GM18507 (cell line): ENCODE results near the gene SLC22A31.
"Not testable (repeated sequence)": the region's sequence is repeated elsewhere in the genome, so short reads cannot be mapped to it uniquely, and the experiment has no call there.

Experiments used
- DNase-seq: peaks from one replicate; pipeline ENCODE4 v3.0.0; 2011; ENCODE audit warnings: low read depth; ENCODE audit not compliant: insufficient read length; ENCODE audit errors: extremely low spot score
- FAIRE-seq: peaks from 2 replicates; lab custom pipeline; 2011; peaks lifted over from hg19 to GRCh38; lab: Jason Lieb, UNC

SLC22A31 gene

DNA sequence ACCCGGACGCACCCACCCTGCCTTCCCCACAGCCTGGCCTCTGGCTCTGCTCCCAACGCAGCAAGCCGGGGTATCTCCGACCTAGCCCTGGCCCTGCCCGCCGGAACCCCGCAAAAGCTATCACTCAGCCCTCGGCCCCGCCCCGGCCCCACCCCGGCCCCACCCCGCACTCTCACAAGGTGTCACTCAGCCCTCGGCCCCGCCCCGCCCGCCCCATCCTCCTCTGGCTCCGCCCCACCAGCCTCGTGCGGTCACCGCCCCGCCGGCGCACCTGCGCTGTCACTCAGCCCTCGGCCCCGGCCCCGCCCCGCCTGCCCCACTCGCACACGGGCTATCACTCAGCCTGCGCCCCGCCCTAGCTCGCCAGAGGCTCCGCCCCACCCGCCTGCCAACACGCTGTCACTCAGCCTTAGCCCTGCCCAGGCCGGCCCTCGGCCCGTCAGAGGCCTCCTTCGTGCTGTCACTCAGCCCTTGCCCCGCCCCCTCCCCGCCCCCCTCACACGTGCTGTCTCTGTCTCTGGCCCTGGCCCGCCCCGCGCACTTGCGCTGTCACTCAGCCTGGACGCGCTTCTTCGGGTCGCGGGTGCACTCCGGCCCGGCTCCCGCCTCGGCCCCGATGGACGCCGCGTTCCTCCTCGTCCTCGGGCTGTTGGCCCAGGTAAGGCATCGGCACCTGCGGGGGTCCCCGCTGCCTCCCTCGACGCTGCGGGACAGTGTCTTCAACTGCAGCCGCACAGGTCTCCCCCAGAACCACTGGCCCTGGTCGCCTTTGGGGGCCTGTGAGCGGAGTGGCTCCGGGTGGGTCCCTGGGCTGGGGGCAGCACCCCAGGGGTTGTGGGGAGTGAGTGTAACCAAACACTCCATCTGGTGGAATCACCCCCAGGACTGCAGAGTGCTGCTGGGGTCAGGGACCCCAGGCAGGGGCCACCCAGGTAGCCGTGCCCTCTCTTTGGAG lies 28.8 kb downstream of the SLC22A31 start, which contains the start of gene CDH15:
Gene CDH15 (plus strand): TSS at position 533 of the 955 bp plus-strand sequence. CDS start 84 bp downstream, at position 617.
- FAIRE-seq (peak; percentile 96), DNase-seq (peak; percentile 94)

DNA sequence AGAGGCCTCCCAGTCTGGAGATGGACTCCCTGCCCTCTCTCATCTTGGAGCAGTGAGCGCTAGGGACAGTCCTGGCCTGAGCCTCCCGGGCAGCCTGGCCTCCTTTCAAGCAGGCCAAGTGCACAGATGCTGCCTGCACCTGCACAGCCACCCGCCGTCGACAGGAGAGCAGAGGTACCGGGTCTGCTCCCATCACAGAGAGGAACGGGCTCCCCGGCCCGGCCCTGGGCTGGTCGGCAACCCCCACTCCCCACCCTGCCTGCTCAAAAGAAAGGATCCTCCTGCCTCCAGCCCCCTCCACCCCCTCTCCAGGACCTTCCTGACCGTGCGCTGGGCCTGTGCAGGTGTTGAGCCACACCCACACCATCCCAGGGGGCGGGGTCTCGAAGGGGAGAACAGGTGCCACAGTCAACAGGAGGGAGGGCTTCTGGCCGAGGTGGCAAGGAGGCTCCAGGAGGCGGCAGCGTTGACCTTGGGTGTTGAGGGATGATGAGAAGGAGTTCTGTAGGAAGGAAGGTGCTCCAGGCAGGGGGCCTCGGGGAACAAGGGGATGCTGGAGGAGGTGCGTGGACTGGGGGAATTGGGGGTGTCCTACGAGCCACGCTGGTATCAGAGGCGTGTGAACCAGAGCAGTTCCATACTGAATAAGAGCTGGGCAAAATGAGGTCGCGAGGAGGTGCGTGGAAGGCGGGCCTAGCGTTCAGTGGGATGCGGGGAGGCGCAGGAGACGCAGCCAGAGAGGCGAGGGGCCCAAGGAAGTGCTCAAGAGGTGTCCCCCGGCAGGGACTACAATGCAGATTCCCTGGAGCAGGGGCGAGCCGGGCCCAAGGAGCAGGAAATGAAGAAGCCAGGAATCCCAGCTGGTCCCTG lies 29.8 kb downstream of the SLC22A31 start:
- FAIRE-seq = no peak
- no peak for DNase-seq

DNA sequence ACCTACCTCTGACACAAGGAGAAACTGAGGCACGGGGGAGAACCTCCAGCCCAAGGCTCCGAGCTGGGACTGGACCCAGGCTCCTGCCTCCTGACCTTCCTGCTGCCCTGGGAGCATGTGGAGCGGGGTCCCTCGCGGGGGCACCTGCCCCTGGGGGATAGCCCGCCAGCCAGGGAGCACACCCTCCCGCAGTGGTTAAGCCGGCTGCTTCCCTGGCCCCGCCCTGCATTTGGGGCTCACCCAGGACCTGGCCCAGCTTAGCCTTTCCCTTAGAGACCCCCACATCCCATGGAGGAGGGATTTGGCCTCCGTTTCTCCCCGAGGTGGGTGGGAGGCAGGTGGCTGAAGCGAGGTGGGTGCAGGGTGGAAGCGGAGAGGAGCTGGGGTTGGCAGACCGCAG lies 30.6 kb downstream of the SLC22A31 start:
- FAIRE-seq (no peak), DNase-seq (no peak)

DNA sequence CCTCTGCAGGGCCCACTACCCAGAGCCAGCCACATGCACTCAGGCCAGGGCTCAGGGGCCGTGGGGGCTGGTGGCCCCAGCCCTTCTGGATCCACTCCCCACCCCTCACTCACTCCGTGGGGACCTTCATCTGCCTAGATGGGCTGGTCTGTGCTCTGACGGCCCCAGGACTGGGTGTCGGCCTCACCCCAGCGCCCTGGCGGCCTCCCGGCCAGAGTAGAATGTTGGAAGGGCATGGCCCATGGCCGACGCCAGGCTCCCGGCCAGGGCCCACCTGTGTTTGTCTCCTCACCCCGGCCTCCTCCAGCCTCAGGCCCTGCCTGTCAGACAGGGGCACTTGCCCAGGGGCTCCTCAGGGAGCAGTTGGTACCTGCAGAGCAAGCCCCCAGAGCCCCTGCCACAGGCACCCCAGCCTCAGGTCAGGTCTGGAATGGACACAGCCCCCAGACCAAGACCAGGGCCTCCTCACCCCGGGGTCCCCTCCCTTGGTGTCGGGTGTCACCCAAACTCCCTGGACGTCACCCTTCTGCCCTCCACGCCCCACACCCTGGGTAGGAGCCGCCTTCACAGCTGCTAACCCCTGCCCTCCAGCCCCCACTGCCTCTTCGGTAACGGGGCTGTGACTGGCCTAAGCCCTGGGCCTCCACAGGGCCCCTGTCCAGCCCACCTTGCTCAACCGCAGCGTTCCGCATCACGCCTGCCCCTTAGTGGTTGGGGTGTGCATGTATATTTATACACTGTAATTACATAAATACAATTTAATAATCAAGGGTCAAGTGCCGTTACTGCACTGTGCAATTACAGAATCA lies 31.8 kb downstream of the SLC22A31 start:
- FAIRE-seq = no peak
- no peak for DNase-seq

DNA sequence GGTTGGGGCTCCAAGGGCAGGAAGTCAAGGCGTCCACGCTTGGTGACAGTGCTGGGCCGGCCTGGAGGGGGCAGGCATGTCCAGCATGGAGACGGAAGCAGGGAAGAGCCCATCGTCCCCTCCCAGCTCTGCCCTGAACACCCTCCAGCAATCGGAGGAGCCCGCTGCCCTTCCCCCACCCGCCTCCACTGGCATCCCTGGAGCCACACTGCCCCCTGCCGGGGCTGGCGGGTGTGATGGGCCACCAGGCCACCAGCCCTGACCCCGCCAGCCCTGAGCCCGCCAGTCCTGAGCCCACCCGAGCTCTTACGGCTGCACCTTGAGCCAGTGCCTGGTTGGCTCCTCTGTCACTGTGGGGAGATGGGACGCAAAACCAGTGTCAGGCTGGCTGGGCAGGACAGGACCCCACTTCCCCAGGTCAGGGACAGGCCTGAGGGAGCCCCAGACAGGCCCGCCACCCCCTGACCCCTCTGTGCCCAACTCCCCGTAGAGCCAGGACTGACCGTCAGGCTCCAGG lies 32.9 kb downstream of the SLC22A31 start:
- FAIRE-seq (peak; percentile 78), DNase-seq (peak; percentile 70)

DNA sequence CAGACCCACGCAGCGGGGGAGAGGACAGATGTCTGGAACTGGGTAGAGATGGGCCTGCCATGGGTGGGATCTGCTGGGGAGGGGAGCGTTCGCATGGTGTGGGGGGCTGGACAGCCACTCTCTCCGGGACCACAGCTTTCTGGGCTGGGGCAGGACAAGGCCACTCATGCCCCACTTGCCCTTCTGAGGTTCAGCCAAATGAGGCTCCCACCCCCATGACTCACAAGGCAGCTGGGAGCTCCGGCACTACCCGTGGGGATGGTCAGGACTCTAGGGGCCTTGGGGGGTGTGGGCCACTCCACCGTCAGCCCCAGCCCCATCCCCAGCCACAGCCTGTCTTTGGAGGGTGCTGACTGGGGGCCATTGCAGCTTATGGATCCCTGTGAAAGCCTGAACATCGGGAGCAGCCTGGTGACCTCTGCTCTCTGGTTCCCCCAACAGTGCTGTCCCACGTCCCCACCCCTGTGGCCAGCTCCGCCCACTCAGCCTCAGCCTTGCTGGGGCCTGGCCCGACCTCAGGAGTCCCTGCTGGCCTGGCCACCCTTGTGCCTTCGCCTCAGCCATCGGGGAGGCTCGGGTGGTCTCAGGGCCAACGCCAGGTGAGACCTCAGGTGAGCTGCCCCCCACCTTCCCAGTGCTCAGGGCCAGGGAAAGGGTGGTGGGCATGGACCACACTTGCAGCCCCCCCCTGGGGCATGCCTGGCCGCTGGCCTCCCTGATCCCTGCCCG lies 33.5 kb downstream of the SLC22A31 start:
- FAIRE-seq (no peak), DNase-seq (no peak)

DNA sequence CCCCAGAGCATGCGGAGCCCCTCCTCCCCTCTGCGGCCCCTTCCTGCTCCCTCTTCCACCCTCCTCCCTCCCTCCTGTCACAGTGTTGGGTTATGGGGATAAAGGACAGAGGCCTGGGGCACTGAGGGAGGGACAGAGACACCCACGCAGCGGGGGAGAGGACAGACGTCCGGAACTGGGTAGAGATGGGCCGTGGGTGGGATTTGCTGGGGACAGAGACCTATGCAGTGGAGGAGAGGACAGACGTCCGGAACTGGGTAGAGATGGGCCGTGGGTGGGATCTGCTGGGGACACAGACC lies 34.7 kb downstream of the SLC22A31 start:
- FAIRE-seq, DNase-seq: not testable (repeated sequence)

DNA sequence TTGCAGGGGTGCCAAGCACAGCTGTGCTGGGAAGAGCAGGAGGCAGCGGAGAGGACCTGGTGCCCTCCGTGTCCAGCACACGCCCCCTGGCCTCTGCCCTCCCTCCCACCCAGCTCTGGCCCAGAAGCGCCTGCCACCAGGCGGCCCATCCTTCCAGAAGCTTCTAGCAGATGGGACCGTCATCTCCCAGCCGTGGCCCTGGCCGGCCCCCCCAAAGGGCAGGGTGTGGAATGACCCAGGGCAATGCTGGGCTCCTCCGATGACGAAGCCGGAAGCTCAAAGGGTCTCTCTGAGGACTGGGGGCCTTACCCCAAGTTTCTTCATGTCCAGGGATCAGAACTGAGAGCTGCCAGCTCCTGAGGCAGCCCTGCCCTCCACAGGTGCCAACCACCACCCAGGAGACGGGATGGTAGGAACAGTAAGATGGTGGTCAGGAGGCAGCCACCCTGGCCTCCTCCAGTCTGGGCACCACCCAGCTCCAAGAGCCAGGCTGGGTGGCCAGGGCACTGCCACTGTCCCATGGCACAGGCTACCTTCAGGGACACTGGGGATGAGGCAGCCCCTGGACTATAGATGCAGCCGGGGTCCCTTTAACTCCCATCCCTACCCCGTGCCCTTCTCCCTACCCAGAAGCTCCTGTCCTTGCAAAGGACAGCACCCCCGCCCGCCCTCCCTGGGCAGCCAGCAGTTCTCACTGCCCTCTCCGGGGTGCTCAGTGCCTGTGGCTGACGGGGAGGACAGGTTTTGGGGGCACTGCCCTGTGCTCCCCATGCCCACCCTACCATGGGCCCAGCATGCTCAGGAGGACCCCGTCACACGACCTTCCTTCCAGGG lies 35.3 kb downstream of the SLC22A31 start:
- DNase-seq (no peak), FAIRE-seq (no peak)

DNA sequence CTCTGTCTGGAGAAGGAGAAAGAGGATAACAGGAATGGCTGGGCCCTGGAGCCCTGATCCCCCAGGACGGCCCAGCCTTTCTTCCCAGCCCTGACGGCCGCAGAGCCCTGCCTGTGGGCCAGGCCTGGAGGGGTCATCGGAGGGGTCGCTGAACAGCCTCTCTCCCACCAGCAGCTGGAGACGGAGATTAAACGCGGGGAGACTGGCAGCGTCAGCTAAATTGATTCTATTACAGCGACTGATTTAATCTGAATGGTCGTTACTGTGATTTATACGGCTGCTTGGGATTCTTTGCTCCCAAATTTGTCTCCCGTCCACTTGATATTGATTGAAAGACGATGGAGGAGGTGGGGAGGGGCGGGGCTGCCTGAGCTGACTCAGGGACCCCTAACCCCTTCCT lies 35.9 kb downstream of the SLC22A31 start:
- DNase-seq = no peak
- FAIRE-seq = no peak

DNA sequence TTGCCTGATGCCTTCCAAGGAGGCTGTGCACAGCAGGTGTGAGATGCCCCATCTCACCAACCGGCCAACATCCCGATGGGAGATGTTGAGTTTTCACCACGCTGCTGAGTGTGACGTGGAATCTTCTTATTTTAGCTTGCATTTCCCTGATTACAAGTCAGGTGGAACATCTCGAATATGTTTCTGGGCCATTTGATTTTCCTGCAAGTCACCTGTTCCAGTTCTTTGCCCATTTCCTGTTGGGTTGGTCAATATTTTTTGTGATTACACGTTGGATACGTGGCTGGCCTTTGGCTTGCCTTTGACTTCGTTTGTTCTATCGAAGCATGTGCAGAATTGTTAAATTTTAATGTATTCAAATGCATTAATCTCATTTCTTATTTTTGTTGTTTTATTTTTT lies 37.0 kb downstream of the SLC22A31 start:
- no peak for FAIRE-seq
- DNase-seq = no peak

DNA sequence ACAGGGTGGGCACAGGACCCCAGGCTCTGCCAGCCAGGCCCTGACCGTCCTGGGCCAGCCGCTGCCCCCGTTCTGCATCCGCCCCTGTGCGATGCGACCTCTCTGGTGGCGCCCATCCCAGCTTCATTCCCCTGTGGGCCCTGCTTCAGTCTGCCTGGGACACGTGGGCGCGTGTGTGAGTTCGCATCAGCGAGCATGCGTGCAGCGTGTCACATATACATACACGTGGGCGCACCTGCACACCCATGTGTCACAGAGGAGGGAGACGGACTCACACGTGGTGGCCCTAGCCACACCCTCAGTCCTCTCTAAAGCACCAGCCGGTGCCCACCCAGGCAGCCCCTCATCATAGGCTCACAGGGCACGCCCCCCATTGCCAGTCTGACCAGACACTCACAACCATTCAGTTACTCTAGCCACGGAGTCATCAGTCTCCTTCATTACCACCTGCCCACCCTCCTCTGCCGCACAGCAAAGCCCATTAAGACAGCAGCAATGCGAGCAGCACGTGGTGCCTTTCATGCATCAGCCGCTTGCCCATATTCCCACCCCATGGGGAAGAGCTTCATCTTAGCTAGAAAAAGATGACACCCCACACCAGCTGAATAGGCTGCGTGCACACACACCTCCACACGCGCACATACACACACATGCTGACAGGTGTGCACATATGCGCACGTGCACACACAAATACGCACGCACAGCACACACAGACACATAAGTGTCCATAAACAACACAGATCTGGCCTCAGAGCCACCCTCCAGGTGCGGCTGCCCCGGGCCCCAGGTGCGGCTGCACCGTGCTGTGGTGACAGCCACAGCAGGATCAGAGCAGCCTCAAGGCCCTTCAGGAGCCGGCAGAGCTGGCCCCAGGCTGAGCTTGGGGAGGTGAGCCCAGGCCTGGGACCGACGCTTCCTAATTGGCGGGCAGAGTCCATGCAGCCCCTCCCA lies 38.3 kb downstream of the SLC22A31 start:
- no peak for FAIRE-seq
- DNase-seq = no peak

DNA sequence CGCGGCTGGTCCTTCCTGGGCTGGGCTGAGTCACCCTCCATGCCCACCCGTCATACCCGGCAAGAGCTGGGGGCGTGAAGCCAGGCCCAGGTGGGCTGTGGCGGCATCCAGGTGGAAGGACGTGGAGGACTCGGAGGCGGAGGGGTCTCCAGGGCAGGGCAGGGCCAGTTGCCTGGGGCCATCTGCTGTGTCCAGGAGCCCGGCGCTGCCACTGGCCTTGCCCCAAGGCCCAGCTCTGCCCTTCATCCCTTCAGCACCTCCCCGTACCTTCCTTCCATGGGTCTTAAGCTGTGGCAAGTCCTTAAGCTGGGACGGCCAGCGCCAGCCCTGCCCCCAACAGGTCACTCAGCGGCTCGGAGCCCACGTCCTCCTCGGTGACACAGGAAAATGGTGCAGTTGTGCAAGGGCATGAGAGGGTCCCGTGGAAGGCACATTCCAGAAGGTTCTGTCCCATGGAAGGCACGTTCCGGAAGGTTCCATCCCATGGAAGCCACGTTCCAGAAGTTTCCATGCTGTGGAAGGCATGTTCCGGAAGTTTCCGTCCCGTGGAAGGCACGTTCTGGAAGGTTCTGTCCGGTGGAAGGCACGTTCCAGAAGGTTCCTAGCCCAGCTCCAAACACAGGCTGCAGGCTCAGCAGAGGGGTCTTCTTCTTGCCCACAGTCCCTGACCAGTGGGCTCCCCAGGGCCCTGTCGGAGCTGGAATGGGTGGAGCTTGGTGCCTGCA lies 39.2 kb downstream of the SLC22A31 start:
- DNase-seq (no peak), FAIRE-seq (no peak)

DNA sequence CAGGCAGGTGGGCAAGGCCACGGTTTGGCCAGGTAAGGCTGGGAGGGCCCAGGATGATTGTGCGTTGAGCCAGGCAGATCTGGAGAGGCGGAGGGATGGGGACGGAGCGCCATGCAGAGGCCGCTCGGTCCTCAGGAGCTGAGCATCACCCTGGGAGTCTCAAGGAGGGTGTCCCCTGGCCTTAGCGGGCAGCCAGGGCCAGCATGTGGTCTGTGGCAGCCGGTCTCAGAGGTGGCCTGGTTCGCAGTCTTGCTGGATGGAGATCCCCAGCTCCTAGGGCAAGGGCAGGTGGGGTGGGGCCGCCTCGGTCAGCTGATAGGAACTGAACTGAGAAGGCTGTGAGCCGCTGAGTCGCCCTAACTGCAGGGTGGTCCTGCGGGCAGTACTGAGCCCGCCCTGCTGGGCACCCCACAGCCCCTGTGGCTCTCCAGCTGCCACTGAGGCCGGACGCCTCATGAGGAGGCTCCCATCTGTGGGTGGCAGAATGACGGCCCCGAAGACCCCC lies 40.4 kb downstream of the SLC22A31 start:
- FAIRE-seq (no peak), DNase-seq (no peak)

DNA sequence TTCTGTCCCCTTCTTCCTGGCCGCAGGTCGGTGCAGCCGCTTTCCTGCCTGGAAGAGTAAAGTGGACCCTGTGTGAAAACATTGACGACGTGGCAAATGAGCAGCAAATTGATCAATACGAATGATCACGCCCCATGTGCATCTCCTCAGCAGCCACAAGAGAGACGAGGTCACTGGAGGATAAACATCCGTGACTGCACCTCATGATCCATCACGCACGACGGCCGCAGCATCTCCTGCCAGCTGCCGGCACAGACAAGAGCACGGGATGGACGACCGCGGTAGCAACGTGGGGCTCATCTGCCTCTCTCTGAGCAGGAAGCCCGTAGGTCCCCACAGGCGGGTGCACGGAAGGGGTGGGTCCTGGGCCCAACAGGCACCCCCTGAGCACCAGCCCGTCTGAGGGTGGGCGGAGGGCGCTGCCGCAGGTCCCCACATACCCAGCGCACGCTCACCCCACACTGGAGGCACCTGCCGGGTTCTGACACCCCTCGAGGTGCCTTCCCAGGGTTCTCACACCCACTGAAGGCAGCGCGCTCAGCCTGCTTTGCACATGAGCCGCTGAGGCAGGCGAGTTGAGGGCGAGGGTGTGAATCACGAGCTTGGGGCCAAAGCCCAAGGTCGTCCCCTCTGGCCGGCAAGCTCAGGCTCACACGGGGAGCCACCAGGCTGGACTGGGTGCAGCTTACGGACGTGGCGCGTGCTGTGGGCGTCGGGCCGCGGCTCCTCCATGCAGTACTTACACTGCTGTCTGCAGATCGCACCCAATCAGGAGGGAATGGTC lies 41.1 kb downstream of the SLC22A31 start:
- FAIRE-seq = no peak
- DNase-seq = no peak

DNA sequence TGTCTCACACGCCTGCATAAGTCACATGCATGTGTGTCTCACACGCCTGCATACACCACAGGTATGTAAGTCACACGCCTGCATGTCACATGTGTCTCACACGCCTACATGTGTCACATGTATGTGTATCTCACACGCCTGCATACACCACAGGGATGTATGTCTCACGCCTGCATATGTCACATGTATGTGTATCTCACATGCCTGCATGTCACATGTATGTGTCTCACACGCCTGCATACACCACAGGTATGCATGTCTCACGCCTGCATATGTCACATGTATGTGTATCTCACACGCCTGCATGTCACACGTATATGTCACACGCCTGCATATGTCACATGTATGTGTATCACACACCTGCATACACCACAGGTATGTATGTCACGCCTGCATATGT lies 42.6 kb downstream of the SLC22A31 start:
- DNase-seq = no peak
- FAIRE-seq = no peak
